MV-4-11 (cell line): Measurements from ENCODE around the gene CORIN.
A peak's percentile ranks its signal among the peaks of the same experiment; 100 is the strongest.
"Not testable (repeated sequence)": the region's sequence is repeated elsewhere in the genome, so short reads cannot be mapped to it uniquely, and the experiment has no call there.

Experiments
- DNase-seq: peaks from one replicate; lab custom pipeline; 2025; lab: John Stamatoyannopoulos, UW

The CORIN gene

GRCh38 chr4:47771020-47771419, 66.8 kb downstream of the CORIN start:
- no peak for DNase-seq

- DNase-seq = not testable (repeated sequence)
These were observed 69.9 kb downstream of the CORIN start for GRCh38 chr4:47767956-47768355.

GRCh38 chr4:47763279-47763678, 74.6 kb downstream of the CORIN start:
- DNase-seq = no peak

GRCh38 chr4:47762376-47763266, 75.2 kb downstream of the CORIN start:
- no peak for DNase-seq

GRCh38 chr4:47753316-47753715, 84.6 kb downstream of the CORIN start:
- not testable (repeated sequence) for DNase-seq

GRCh38 chr4:47752214-47752613, 85.7 kb downstream of the CORIN start:
- DNase-seq = no peak

GRCh38 chr4:47750788-47751187, 87.1 kb downstream of the CORIN start:
- no peak for DNase-seq

GRCh38 chr4:47749858-47750257, 88.0 kb downstream of the CORIN start:
- DNase-seq = no peak

- no peak for DNase-seq
These were observed 88.8 kb downstream of the CORIN start for GRCh38 chr4:47749060-47749459.

GRCh38 chr4:47747846-47748494, 89.9 kb downstream of the CORIN start:
- no peak for DNase-seq

GRCh38 chr4:47747211-47747610, 90.7 kb downstream of the CORIN start:
- no peak for DNase-seq

GRCh38 chr4:47746122-47746521, 91.7 kb downstream of the CORIN start:
- DNase-seq = no peak

- no peak for DNase-seq
These were observed 93.0 kb downstream of the CORIN start for GRCh38 chr4:47744843-47745382.

GRCh38 chr4:47744253-47744652, 93.6 kb downstream of the CORIN start:
- no peak for DNase-seq

GRCh38 chr4:47741200-47741599, 96.7 kb downstream of the CORIN start:
- DNase-seq = peak; percentile 99

GRCh38 chr4:47737326-47737725, 100.5 kb downstream of the CORIN start:
- no peak for DNase-seq

GRCh38 chr4:47736555-47736954, 101.3 kb downstream of the CORIN start:
- DNase-seq = no peak

- DNase-seq = no peak
These were observed 101.7 kb downstream of the CORIN start for GRCh38 chr4:47736146-47736545.

- no peak for DNase-seq
These were observed 104.3 kb downstream of the CORIN start for GRCh38 chr4:47733302-47734175.

- DNase-seq = no peak
These were observed 106.7 kb downstream of the CORIN start for GRCh38 chr4:47731182-47731581.

GRCh38 chr4:47729131-47729680, 108.7 kb downstream of the CORIN start:
- DNase-seq = no peak
